ENCODE measurements around the gene SPACDR.

Gene SPACDR

DNA sequence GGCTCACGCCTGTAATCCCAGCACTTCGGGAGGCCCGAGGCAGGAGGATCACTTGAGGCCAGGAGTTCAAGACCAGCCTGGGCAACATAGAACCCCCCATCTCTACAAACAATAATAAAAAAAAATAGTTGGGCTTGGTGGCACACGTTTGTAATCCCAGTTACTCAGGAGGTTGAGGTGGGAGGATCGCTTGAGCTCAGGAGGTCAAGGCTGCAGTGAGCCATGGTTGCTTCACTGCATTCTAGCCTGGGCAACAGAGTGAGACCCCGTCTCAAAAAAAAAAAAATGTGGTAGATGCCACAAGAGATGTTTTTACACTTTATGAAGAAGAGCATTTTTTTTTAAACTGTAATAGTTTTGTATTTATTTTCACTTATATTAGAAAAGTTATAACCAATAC, 32.4 kb upstream of the SPACDR start:
- H3K79me1 ChIP-seq (replicated peaks; ENCODE audit: low read length, poor library complexity, severe bottlenecking): no peaks in the 10 kb centered on the region
- H3K27me3 ChIP-seq (ENCODE audit: control insufficient read depth in 1 of 2, insufficient read depth in 1 of 2, low read length in 2 of 2): no peaks in the 10 kb centered on the region
- no peak overlapping the region for H2BK15ac ChIP-seq (ENCODE audit: low read depth, poor library complexity, severe bottlenecking)
- H3K18ac ChIP-seq (ENCODE audit: low read depth in 1 of 2, low read length in 2 of 2): no peak overlapping the region
- no peak overlapping the region for H2BK5ac ChIP-seq (ENCODE audit: low read depth, low read length, poor library complexity, severe bottlenecking)
- H3K27ac ChIP-seq (ENCODE audit: low read length, poor library complexity, severe bottlenecking): no peak overlapping the region
- H3K14ac ChIP-seq (ENCODE audit: low read length in 2 of 2): no peak overlapping the region
- H2BK12ac ChIP-seq (ENCODE audit: low read length in 2 of 2): no peak overlapping the region
- no peak overlapping the region for H3K23ac ChIP-seq (ENCODE audit: low read length in 2 of 2)
- peaks cover 8% of the 10 kb centered on the region for H3K4me1 ChIP-seq (ENCODE audit: control insufficient read depth, insufficient read depth, low read depth, low read length)
- H3K4me2 ChIP-seq (ENCODE audit: low read length, poor library complexity, severe bottlenecking): no peak overlapping the region
- no peak overlapping the region for H2AFZ ChIP-seq (ENCODE audit: low read depth, low read length)
- H3K36me3 ChIP-seq (ENCODE audit: control insufficient read depth in 1 of 2, insufficient read depth in 2 of 2, low read depth in 1 of 2, low read length in 2 of 2): no peaks in the 10 kb centered on the region
- DNase-seq: no peak
- no peak overlapping the region for H2AK5ac ChIP-seq (ENCODE audit: low read length, severe bottlenecking)
- no peak overlapping the region for H4K8ac ChIP-seq (ENCODE audit: low read length)
- H3K9me3 ChIP-seq (ENCODE audit: control insufficient read depth, low read length): no peaks in the 10 kb centered on the region
- 66% methylated on average over 3 of the region's 6 CpGs for WGBS
- no peak overlapping the region for H2BK120ac ChIP-seq (ENCODE audit: low read depth, low read length)
- H3K9ac ChIP-seq (ENCODE audit: low read length): no peak overlapping the region
- no peak overlapping the region for H4K91ac ChIP-seq (ENCODE audit: low read length)
- no peak overlapping the region for H3K4ac ChIP-seq (ENCODE audit: low read depth in 1 of 2, low read length in 2 of 2)
- no peak overlapping the region for H3K4me3 ChIP-seq (ENCODE audit: insufficient read depth in 1 of 2, low read depth in 1 of 2, low read length in 2 of 2)

GRCh38 chr7:100493476-100494264, 29.6 kb upstream of the SPACDR start:
- Histone ChIP-seq H2AFZ (ENCODE audit: low read depth, low read length) (peak overlapping the region; percentile 88), H2AK5ac (ENCODE audit: low read length, severe bottlenecking) (no peak overlapping the region), H3K18ac (ENCODE audit: low read depth in 1 of 2, low read length in 2 of 2) (peak overlapping the region in 1 of 2 experiments; percentile 87), H3K27me3 (ENCODE audit: control insufficient read depth in 1 of 2, insufficient read depth in 1 of 2, low read length in 2 of 2) (no peaks in the 10 kb centered on the region), H3K4ac (ENCODE audit: low read depth in 1 of 2, low read length in 2 of 2) (peak overlapping the region in 1 of 2 experiments; percentile 58), H3K23ac (ENCODE audit: low read length in 2 of 2) (peak overlapping the region in 1 of 2 experiments; percentile 3), H3K9ac (ENCODE audit: low read length) (no peak overlapping the region), H2BK5ac (ENCODE audit: low read depth, low read length, poor library complexity, severe bottlenecking) (no peak overlapping the region), H3K14ac (ENCODE audit: low read length in 2 of 2) (peak overlapping the region in 1 of 2 experiments; percentile 29), H4K8ac (ENCODE audit: low read length) (peak overlapping the region; percentile 54), H3K27ac (ENCODE audit: low read length, poor library complexity, severe bottlenecking) (no peak overlapping the region), H2BK12ac (ENCODE audit: low read length in 2 of 2) (peak overlapping the region in 1 of 2 experiments; percentile 71), H2BK15ac (ENCODE audit: low read depth, poor library complexity, severe bottlenecking) (peak overlapping the region; percentile 37), H3K4me2 (ENCODE audit: low read length, poor library complexity, severe bottlenecking) (peak overlapping the region; percentile 80), H3K36me3 (ENCODE audit: control insufficient read depth in 1 of 2, insufficient read depth in 2 of 2, low read depth in 1 of 2, low read length in 2 of 2) (peaks cover 0 to 8% of the 10 kb centered on the region in 2 experiments), H3K9me3 (ENCODE audit: control insufficient read depth, low read length) (no peaks in the 10 kb centered on the region), H2BK120ac (ENCODE audit: low read depth, low read length) (no peak overlapping the region), H3K79me1 (replicated peaks; ENCODE audit: low read length, poor library complexity, severe bottlenecking) (no peaks in the 10 kb centered on the region), H3K4me3 (ENCODE audit: insufficient read depth in 1 of 2, low read depth in 1 of 2, low read length in 2 of 2) (peak overlapping the region in 1 of 2 experiments; percentile 37), H4K91ac (ENCODE audit: low read length) (no peak overlapping the region), H3K4me1 (ENCODE audit: control insufficient read depth, insufficient read depth, low read depth, low read length) (peaks cover 20% of the 10 kb centered on the region)
- 8% methylated on average over 44 of the region's 56 CpGs for whole genome bisulfite sequencing
- DNase-seq: peak; percentile 41

- no peak overlapping the region for H4K91ac ChIP-seq (ENCODE audit: low read length)
- no peak overlapping the region for H4K8ac ChIP-seq (ENCODE audit: low read length)
- DNase-seq: no peak
- H2BK15ac ChIP-seq (ENCODE audit: low read depth, poor library complexity, severe bottlenecking): no peak overlapping the region
- H3K4ac ChIP-seq (ENCODE audit: low read depth in 1 of 2, low read length in 2 of 2): peak overlapping the region in 1 of 2 experiments; percentile 58
- peaks cover 0 to 8% of the 10 kb centered on the region in 2 experiments for H3K36me3 ChIP-seq (ENCODE audit: control insufficient read depth in 1 of 2, insufficient read depth in 2 of 2, low read depth in 1 of 2, low read length in 2 of 2)
- H2BK120ac ChIP-seq (ENCODE audit: low read depth, low read length): no peak overlapping the region
- no peak overlapping the region for H2AFZ ChIP-seq (ENCODE audit: low read depth, low read length)
- H2BK5ac ChIP-seq (ENCODE audit: low read depth, low read length, poor library complexity, severe bottlenecking): no peak overlapping the region
- H3K9ac ChIP-seq (ENCODE audit: low read length): no peak overlapping the region
- no peak overlapping the region for H3K23ac ChIP-seq (ENCODE audit: low read length in 2 of 2)
- H2AK5ac ChIP-seq (ENCODE audit: low read length, severe bottlenecking): no peak overlapping the region
- no peaks in the 10 kb centered on the region for H3K79me1 ChIP-seq (replicated peaks; ENCODE audit: low read length, poor library complexity, severe bottlenecking)
- no peak overlapping the region for H2BK12ac ChIP-seq (ENCODE audit: low read length in 2 of 2)
- peak overlapping the region in 1 of 2 experiments; percentile 87 for H3K18ac ChIP-seq (ENCODE audit: low read depth in 1 of 2, low read length in 2 of 2)
- no peak overlapping the region for H3K27ac ChIP-seq (ENCODE audit: low read length, poor library complexity, severe bottlenecking)
- H3K4me3 ChIP-seq (ENCODE audit: insufficient read depth in 1 of 2, low read depth in 1 of 2, low read length in 2 of 2): no peak overlapping the region
- no peaks in the 10 kb centered on the region for H3K27me3 ChIP-seq (ENCODE audit: control insufficient read depth in 1 of 2, insufficient read depth in 1 of 2, low read length in 2 of 2)
- 85% methylated on average over 5 of the region's 5 CpGs for WGBS
- peak overlapping the region; percentile 80 for H3K4me2 ChIP-seq (ENCODE audit: low read length, poor library complexity, severe bottlenecking)
- no peak overlapping the region for H3K14ac ChIP-seq (ENCODE audit: low read length in 2 of 2)
- no peaks in the 10 kb centered on the region for H3K9me3 ChIP-seq (ENCODE audit: control insufficient read depth, low read length)
- H3K4me1 ChIP-seq (ENCODE audit: control insufficient read depth, insufficient read depth, low read depth, low read length): peaks cover 20% of the 10 kb centered on the region
Measured at GRCh38 chr7:100492738-100493475, 28.8 kb upstream of the SPACDR start.

DNA sequence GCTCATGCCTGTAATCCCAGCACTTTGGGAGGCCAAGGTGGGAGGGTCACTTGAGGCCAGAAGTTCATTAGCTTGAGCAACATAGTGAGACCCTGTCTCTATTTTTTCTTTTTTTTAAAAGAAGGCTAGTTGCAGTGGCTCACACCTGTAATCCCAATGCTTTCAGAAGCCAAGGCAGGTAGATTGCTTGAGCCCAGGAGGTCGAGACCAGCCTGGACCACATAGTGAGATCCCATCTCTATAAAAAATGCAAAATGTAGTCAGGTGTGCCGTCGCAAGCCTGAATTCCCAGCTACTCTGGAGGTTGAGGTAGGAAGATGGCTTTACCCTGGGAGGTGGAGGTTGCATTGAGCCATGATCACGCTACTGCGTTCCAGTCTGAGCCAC, 27.1 kb upstream of the SPACDR start:
- Histone ChIP-seq H4K91ac (ENCODE audit: low read length) (no peak overlapping the region), H3K4ac (ENCODE audit: low read depth in 1 of 2, low read length in 2 of 2) (no peak overlapping the region), H3K4me2 (ENCODE audit: low read length, poor library complexity, severe bottlenecking) (no peak overlapping the region), H2AFZ (ENCODE audit: low read depth, low read length) (no peak overlapping the region), H3K18ac (ENCODE audit: low read depth in 1 of 2, low read length in 2 of 2) (no peak overlapping the region), H2BK120ac (ENCODE audit: low read depth, low read length) (no peak overlapping the region), H2BK12ac (ENCODE audit: low read length in 2 of 2) (no peak overlapping the region), H3K14ac (ENCODE audit: low read length in 2 of 2) (no peak overlapping the region), H3K4me3 (ENCODE audit: insufficient read depth in 1 of 2, low read depth in 1 of 2, low read length in 2 of 2) (no peak overlapping the region), H3K27me3 (ENCODE audit: control insufficient read depth in 1 of 2, insufficient read depth in 1 of 2, low read length in 2 of 2) (no peaks in the 10 kb centered on the region), H3K9ac (ENCODE audit: low read length) (no peak overlapping the region), H3K23ac (ENCODE audit: low read length in 2 of 2) (no peak overlapping the region), H2BK5ac (ENCODE audit: low read depth, low read length, poor library complexity, severe bottlenecking) (no peak overlapping the region), H2AK5ac (ENCODE audit: low read length, severe bottlenecking) (no peak overlapping the region), H3K79me1 (replicated peaks; ENCODE audit: low read length, poor library complexity, severe bottlenecking) (no peaks in the 10 kb centered on the region), H4K8ac (ENCODE audit: low read length) (no peak overlapping the region), H3K4me1 (ENCODE audit: control insufficient read depth, insufficient read depth, low read depth, low read length) (peaks cover 23% of the 10 kb centered on the region), H3K9me3 (ENCODE audit: control insufficient read depth, low read length) (no peaks in the 10 kb centered on the region), H3K36me3 (ENCODE audit: control insufficient read depth in 1 of 2, insufficient read depth in 2 of 2, low read depth in 1 of 2, low read length in 2 of 2) (peaks cover 0 to 8% of the 10 kb centered on the region in 2 experiments), H2BK15ac (ENCODE audit: low read depth, poor library complexity, severe bottlenecking) (no peak overlapping the region), H3K27ac (ENCODE audit: low read length, poor library complexity, severe bottlenecking) (no peak overlapping the region)
- no peak for DNase-seq
- 88% methylated on average over 5 of the region's 5 CpGs for WGBS
